Activated CD4-positive, alpha-beta T cell treated with anti-CD3 and anti-CD28 coated beads, Interleukin-2, amount 10 ng/mL, durations not matched to agents 24 days and 14 days (primary cell): ENCODE results near the gene ANKRD11. TPM values are rescaled to one million over a fixed set of nuclear protein-coding genes. Genes with fewer than 3 reads are reported as not detected.

ENCODE experiments used
- DNase-seq: peaks from one replicate; pipeline ENCODE4 v3.0.0; 2022
- H3K27ac Mint-ChIP-seq: one replicate; pipeline ENCODE4 v1.8.0; 2022; ENCODE audit warnings: mild to moderate bottlenecking, mixed read lengths
- H3K27me3 Mint-ChIP-seq: one replicate; pipeline ENCODE4 v1.8.0; 2022; ENCODE audit warnings: mixed read lengths
- H3K36me3 Mint-ChIP-seq: one replicate; pipeline ENCODE4 v1.8.0; 2022; ENCODE audit warnings: low read depth, mild to moderate bottlenecking, mixed read lengths
- H3K4me1 Mint-ChIP-seq: one replicate; pipeline ENCODE4 v1.8.0; 2021; ENCODE audit warnings: mixed read lengths
- H3K4me3 Mint-ChIP-seq: one replicate; pipeline ENCODE4 v1.8.0; 2022; ENCODE audit warnings: mild to moderate bottlenecking, moderate library complexity, mixed read lengths
- H3K9me3 Mint-ChIP-seq: one replicate; pipeline ENCODE4 v1.8.0; 2021; ENCODE audit warnings: mixed read lengths
- intact Hi-C: fragments of 100-400 bp; cut with micrococcal nuclease; formaldehyde crosslinking; loops from one replicate; pipeline ENCODE4 v1.15.1; 2023
- total RNA-seq: library from RNA; stranded (reverse); gene quantifications from 2 replicates; pipeline ENCODE4 v1.2.3, GENCODE V29; 2022

ANKRD11 gene
- total RNA-seq, 1 donor from 2014 or later: 152 TPM

DNA sequence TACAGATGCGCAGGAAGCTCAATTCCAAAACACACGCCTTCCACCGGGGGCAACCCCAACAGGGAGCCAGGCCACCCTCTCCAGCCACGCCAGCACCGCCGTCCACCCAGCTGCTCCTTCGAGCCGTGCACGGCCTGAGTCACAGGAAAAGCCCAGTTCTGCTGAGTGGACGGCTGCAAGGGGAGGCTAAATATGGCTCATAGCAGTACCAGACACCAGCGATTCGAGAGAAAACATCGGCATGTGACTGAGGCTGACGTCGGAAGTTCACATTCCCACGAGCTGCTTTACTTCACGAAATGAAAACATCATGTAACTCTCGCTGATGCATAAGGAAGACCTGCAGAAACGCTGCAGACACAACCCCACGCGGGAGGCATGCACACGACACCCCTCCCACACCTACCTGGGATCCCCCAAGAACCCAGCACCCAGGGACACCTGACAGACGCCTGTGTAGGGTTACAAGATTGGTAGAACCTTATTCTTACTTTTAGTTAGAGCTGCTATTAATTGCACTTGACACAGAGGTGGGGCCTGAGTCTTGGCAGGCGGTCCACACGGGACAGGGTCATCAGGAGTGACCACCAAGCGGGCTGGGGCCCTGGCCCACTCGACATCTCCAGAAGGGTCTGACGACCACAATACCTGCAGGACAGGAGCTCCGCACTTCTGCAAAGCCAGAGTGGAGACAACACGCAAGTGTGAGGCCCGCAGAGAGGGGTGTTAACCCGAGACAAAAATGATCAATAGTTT lies 116.8 kb downstream of the ANKRD11 start:
- Mint-ChIP-seq H3K4me3 (no peak overlapping the region), H3K36me3 (peaks cover 32% of the 10 kb centered on the region), H3K27me3 (no peaks in the 10 kb centered on the region), H3K4me1 (peaks cover 36% of the 10 kb centered on the region), H3K9me3 (peaks cover 4% of the 10 kb centered on the region), H3K27ac (no peak overlapping the region)
- DNase-seq: no peak
- intact Hi-C loops: no loop called here

DNA sequence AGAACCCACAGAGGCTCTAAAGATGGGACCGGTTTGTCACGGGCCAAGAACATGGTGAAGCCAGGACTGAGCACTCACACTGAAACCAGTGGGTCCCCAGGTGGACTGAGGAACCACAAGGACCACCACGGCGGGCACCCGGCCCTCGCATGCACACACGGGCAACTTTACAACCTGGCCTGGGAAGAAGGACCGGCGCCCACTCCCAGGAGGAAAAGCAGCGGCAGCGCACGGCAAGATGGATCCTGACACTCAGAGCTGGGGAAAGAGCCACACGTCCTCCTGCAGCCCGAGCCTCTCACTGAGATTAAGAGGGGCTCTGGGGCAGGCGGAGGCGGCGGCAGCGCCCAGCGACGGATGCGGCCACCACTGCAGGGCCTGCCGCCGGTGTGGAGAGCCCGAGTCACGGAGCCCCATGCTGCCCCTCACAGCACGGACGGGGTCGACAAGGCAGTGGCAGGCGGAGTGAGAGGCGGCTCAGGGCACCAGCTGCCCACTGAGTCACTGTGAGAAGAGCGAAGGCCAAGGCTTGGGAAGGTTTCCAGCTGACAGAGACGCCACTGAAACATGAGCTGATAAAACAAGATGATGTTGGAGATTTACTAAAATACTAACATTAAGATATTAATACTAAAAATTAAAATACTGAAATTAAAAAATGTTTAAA lies 118.3 kb downstream of the ANKRD11 start:
- intact Hi-C loops: no loop called here
- DNase-seq: no peak
- Mint-ChIP-seq H3K9me3 (peaks cover 3% of the 10 kb centered on the region), H3K36me3 (peaks cover 24% of the 10 kb centered on the region), H3K27me3 (no peaks in the 10 kb centered on the region), H3K4me1 (peaks cover 32% of the 10 kb centered on the region), H3K27ac (peak overlapping the region; percentile 25), H3K4me3 (no peak overlapping the region)

DNA sequence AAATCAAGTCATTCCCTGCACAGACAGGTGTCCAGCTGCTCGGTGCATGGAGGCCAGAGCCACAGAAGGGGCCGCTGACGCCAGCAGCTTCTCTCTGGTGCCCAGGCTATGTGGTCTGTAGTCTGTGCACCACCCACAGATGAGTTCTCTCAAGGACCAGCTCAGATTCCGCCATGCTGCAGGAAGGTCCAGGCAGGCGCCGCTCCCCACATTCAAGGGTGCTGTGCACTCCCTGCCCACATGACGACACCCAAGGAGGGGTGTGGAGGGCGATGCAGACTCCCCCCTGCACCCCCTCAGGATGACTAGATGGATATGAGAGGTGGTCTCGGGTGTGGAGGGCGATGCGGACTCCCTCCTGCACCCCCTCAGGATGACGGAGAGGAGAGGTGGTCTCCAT lies 119.0 kb downstream of the ANKRD11 start:
- DNase-seq: no peak
- Mint-ChIP-seq H3K36me3 (peaks cover 21% of the 10 kb centered on the region), H3K4me1 (peaks cover 33% of the 10 kb centered on the region), H3K9me3 (no peaks in the 10 kb centered on the region), H3K27me3 (no peaks in the 10 kb centered on the region), H3K4me3 (no peak overlapping the region), H3K27ac (no peak overlapping the region)
- intact Hi-C loops: no loop called here

DNA sequence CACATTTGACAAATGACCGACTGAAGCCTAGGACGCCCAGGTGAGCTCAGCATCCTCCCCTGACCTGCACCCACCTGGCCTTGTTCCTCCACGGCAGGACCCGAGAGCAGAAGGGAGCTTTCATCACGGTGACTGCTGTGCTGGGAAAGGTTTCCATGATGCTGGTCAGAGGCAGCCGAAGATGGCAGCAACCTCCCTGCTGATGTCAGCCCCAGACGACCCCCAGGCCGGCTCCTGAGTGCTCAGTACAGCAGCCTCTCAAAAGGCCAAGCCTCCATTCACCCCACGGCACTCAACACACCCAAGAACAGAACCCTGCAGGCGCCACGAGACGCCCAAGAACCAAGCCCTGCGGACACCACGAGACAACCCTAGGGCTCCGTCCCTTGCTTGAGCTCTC lies 119.8 kb downstream of the ANKRD11 start:
- no peak for DNase-seq
- H3K27ac Mint-ChIP-seq: no peak overlapping the region
- peaks cover 15% of the 10 kb centered on the region for H3K36me3 Mint-ChIP-seq
- no peak overlapping the region for H3K4me3 Mint-ChIP-seq
- no peaks in the 10 kb centered on the region for H3K9me3 Mint-ChIP-seq
- intact Hi-C loops: no loop called here
- peaks cover 33% of the 10 kb centered on the region for H3K4me1 Mint-ChIP-seq
- no peaks in the 10 kb centered on the region for H3K27me3 Mint-ChIP-seq

DNA sequence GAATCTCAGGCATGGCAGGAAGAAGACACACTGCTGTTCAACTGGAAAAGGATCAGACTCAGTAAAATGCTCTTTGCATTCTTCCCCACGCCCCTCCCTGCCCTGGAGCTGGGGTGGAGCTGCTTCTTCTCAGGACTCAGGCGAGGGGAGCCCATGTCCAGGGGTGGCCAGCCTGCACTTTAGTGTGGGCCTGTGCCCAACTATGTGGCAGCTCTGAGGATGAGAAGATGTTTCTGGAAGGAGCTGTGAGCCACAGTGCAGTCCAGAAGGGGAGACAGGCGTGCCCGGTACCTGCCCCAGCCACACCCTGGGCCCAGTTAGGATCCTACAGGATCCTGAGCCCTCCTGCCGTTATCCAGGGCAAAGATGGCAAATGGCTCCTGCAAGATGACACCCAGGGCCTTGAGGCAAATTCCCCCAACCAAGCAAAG lies 120.3 kb downstream of the ANKRD11 start:
- Mint-ChIP-seq H3K36me3 (peaks cover 15% of the 10 kb centered on the region), H3K4me1 (peaks cover 36% of the 10 kb centered on the region), H3K27me3 (no peaks in the 10 kb centered on the region), H3K4me3 (no peak overlapping the region), H3K9me3 (no peaks in the 10 kb centered on the region), H3K27ac (peak overlapping the region; percentile 29)
- intact Hi-C loops: no loop called here
- DNase-seq: no peak

DNA sequence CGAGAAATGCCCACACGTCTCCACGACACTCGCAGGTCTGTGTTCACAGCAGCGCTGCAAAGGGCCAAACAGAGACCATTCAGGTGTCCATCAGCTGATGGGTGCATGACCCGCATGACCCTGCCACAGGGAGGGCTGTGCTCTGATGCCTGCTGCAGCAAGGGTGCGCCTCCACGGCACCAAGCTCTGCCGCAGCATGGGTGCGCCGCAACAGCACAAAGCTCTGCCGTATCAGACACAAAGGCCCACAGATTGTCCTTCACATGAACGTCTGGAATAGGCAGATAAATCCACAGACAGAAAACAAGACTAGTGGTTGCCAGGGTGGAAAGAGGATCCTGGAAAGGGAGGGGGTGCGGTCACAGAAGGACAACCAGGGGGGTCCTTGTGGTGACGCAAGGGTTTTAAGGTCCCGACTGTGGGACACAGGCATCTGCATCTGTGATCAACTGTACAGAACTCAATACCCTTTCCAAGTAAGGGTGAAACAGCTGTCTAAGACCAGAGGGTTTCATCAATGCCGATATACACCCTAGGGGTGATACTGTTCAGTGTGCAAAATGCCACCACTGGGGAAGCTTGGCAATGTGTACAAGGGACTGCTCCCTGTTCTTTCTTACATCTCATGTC lies 121.0 kb downstream of the ANKRD11 start:
- intact Hi-C loops: no loop called here
- H3K27ac Mint-ChIP-seq: no peak overlapping the region

DNA sequence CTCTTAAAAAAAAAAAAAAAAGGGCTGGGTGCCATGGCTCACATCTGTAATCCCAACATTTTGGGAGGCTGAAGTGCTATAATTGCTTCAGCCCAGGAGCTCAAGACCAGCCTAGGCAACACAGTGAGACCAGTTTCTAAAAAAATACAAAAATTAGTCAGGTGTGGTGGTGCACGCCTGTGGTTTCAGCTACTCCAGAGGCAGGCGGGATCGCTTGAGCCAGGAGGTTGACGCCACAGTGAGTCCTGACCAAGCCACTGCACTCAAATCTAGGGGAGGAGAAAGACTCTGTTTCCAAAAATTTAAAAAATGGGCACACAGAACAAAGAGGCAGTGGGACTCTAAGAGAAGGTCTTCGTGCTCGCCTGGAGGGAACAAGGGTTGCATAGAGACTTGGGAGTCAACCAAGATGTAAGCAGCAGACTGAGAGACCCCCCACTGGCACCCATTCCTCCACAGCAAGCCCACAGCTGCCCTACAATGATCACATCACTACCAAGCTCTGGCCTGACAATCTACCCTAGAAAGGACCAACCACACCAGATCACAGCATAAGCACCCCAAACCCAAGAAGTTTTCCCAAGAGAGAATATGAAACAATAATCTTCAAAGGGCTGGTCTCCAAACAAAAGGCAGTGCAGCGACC lies 121.6 kb downstream of the ANKRD11 start:
- no peak for DNase-seq
- peaks cover 15% of the 10 kb centered on the region for H3K36me3 Mint-ChIP-seq
- H3K9me3 Mint-ChIP-seq: no peaks in the 10 kb centered on the region
- H3K4me1 Mint-ChIP-seq: peaks cover 46% of the 10 kb centered on the region
- H3K27ac Mint-ChIP-seq: peak overlapping the region; percentile 20
- H3K4me3 Mint-ChIP-seq: no peak overlapping the region
- H3K27me3 Mint-ChIP-seq: no peaks in the 10 kb centered on the region
- intact Hi-C loops: no loop called here

More for the DNA sequence above, 121.0 kb downstream of the ANKRD11 start:
- Mint-ChIP-seq H3K9me3 (no peaks in the 10 kb centered on the region), H3K36me3 (peaks cover 13% of the 10 kb centered on the region), H3K27me3 (no peaks in the 10 kb centered on the region), H3K4me3 (no peak overlapping the region), H3K4me1 (peaks cover 39% of the 10 kb centered on the region)
- no peak for DNase-seq

DNA sequence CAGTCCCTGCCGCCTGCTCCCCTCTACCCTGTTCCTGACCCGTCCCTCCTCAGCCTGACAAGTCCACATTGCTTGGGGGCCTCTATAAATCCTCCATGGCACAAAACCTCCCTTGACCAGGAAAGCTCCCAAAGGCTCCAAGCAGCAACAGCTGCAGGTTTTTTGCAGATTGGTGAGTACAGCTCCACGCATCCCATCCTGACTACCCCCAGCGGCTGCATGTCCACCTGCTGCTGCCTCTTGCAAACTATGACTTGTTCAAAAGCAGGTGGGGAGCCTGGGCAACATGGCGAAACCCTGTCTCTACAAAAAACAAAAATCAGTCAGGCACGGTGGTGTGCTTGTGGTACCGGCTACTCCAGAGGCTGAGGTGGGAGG lies 122.8 kb downstream of the ANKRD11 start:
- no peak for DNase-seq
- peaks cover 14% of the 10 kb centered on the region for H3K36me3 Mint-ChIP-seq
- no peaks in the 10 kb centered on the region for H3K9me3 Mint-ChIP-seq
- H3K4me1 Mint-ChIP-seq: peaks cover 51% of the 10 kb centered on the region
- H3K4me3 Mint-ChIP-seq: no peak overlapping the region
- H3K27me3 Mint-ChIP-seq: no peaks in the 10 kb centered on the region
- intact Hi-C loops: no loop called here
- H3K27ac Mint-ChIP-seq: no peak overlapping the region

DNA sequence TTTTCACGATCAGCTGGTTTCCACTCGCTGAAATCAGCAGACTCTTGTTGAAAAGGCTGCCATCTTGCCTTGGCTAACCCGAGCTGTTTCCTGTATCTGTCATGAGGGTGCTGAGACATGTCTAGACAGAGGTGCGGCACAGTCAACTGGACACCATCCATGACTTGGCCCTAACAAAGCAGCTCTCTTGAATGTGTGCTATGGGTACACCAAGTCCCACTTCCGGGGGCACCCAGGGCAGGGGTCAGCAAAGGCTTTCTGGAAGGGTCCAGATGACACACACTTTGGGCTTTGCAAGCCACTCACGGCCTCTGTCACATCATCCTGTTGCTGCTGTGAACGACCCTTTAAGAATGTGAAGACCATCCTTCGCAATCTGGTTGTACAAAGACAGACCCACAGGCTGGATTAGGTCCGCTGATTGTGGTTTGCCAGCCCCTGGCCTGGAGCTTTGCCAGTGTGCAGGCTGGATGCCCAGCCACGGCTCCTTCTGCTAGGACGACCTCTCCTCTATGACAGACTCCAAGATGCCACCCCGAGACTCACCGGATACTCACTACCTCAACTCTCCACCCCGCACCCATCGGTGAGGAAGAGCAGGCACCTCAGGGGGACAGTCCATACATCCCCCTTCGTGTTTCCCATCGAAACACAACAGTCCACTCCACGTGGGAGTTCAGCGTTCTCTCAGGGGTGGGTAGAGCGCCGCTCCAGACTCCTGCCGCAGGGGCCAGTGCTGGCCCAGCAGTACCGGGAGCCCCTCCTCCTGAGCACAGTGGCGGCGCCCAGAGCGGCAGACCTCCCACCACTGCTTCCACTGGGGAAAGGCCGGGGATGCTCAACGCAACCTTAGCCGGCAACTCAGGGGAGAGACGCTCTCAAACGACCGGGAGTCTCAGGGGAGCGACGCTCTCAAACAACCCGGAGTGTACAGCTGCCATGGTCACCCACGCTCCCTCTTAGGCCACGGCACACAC lies 123.5 kb downstream of the ANKRD11 start:
- Mint-ChIP-seq H3K27ac (no peak overlapping the region), H3K4me1 (peaks cover 57% of the 10 kb centered on the region), H3K4me3 (no peak overlapping the region), H3K27me3 (no peaks in the 10 kb centered on the region), H3K36me3 (peaks cover 14% of the 10 kb centered on the region), H3K9me3 (no peaks in the 10 kb centered on the region)
- no peak for DNase-seq
- intact Hi-C loops: no loop called here

DNA sequence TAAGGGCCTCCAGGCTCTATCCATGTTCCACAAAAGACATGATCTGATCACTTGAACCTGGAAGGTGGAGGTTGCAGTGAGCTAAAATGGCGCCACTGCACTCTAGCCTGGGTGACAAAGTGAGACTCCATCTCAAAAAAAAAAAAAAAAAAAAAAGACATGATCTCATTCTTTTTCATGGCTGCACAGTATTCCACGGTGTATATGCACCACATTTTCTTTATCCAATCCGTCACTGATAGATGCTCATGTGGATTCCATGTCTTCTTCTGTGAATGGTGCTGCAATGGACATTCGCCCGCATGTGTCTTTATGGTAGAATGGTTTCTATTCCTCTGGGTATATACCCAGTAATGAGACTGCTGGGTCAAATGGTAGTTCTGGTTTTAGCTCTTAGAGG lies 124.4 kb downstream of the ANKRD11 start:
- H3K9me3 Mint-ChIP-seq: no peaks in the 10 kb centered on the region
- no peak for DNase-seq
- no peaks in the 10 kb centered on the region for H3K27me3 Mint-ChIP-seq
- intact Hi-C loops: no loop called here
- H3K36me3 Mint-ChIP-seq: peaks cover 11% of the 10 kb centered on the region
- no peak overlapping the region for H3K4me3 Mint-ChIP-seq
- H3K4me1 Mint-ChIP-seq: peaks cover 64% of the 10 kb centered on the region
- H3K27ac Mint-ChIP-seq: no peak overlapping the region

DNA sequence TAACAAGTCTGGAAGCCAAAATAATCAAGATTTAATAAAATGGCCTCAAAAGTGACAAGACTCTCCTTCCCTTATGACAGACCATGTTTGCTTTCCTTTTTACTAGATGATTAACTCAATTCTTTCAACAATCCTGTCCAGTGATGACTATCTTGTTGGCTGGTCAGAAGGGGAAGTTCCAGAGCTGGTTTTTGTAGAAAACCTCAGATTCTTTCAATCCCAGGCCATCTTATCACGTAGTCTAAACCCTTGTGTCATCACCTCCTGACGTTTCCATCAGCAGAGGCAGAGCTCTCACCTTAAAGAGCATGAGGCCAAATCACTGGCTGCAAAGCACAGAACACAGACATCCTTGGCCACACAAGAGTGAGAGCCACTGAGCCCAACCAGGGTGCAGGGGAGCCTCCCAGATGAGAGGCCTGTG lies 125.3 kb downstream of the ANKRD11 start:
- no peaks in the 10 kb centered on the region for H3K27me3 Mint-ChIP-seq
- H3K36me3 Mint-ChIP-seq: peaks cover 17% of the 10 kb centered on the region
- intact Hi-C loops: no loop called here
- no peaks in the 10 kb centered on the region for H3K9me3 Mint-ChIP-seq
- H3K27ac Mint-ChIP-seq: peak overlapping the region; percentile 86
- H3K4me3 Mint-ChIP-seq: peak overlapping the region; percentile 14
- no peak for DNase-seq
- peaks cover 68% of the 10 kb centered on the region for H3K4me1 Mint-ChIP-seq

DNA sequence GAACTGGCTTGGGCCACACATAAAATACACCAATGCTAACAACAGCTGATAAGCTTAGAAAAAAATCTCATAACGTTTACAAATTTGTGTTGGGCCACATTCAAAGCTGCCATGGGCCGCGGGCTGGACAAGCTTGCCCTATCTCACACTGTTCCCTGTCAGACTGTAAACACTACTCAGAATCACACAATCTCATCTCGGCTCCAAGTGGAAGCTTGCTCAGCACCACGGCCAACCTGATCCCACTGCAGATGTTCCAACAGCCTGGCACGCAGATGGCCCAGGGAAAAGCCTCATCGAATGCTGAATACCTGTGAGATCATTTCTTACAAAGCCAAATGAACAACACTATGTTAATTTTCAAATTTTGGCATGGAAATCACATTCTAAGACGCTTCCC lies 125.8 kb downstream of the ANKRD11 start:
- peak overlapping the region; percentile 86 for H3K27ac Mint-ChIP-seq
- intact Hi-C loops: loop anchor here (5.0 kb wide), 2 partner anchors 43 to 58 kb away; no protein-coding TSS in a partner anchor
- H3K9me3 Mint-ChIP-seq: no peaks in the 10 kb centered on the region
- H3K36me3 Mint-ChIP-seq: peaks cover 20% of the 10 kb centered on the region
- DNase-seq: no peak
- peaks cover 68% of the 10 kb centered on the region for H3K4me1 Mint-ChIP-seq
- H3K27me3 Mint-ChIP-seq: no peaks in the 10 kb centered on the region
- peak overlapping the region; percentile 14 for H3K4me3 Mint-ChIP-seq
